Activated B cell treated with CpG ODN at 0.5 μM for 24 hours (primary cell): ENCODE measurements around the gene RFTN2. TPM values are rescaled to one million over a fixed set of nuclear protein-coding genes. Genes with fewer than 3 reads are reported as not detected.

ENCODE experiments used
- ATAC-seq: fragments of 200-7000 bp; cut with Tn5 transposase; one replicate; pipeline ENCODE4 v1.10.0; 2021; ENCODE audit warnings: low read depth, mild to moderate bottlenecking, moderate library complexity
- CTCF ChIA-PET: fragments of 350-600 bp; sonication (Branson Sonifier 250); formaldehyde crosslinking; loops from one replicate; lab custom pipeline; 2021; ENCODE audit warnings: antibody characterized with exemption; lab: Charles Lee
- POLR2A ChIA-PET: fragments of 350-600 bp; sonication (Branson Sonifier 250); formaldehyde crosslinking; loops from one replicate; lab custom pipeline; 2021; ENCODE audit warnings: antibody characterized with exemption; lab: Charles Lee
- DNase-seq: peaks from one replicate; pipeline ENCODE4 v3.0.0; 2022
- H3K27ac Mint-ChIP-seq: one replicate; pipeline ENCODE4 v1.8.0; 2020; ENCODE audit warnings: mixed read lengths
- H3K27me3 Mint-ChIP-seq: one replicate; pipeline ENCODE4 v1.8.0; 2021; ENCODE audit warnings: mixed read lengths
- H3K36me3 Mint-ChIP-seq: one replicate; pipeline ENCODE4 v1.8.0; 2021; ENCODE audit warnings: low read depth, mixed read lengths
- H3K4me1 Mint-ChIP-seq: one replicate; pipeline ENCODE4 v1.8.0; 2021; ENCODE audit warnings: mixed read lengths
- H3K4me3 Mint-ChIP-seq: one replicate; pipeline ENCODE4 v1.8.0; 2020; ENCODE audit warnings: mild to moderate bottlenecking, mixed read lengths
- H3K9me3 Mint-ChIP-seq: one replicate; pipeline ENCODE4 v1.8.0; 2020; ENCODE audit warnings: mixed read lengths
- intact Hi-C: fragments of 100-400 bp; cut with micrococcal nuclease; formaldehyde crosslinking; loops from one replicate; pipeline ENCODE4 v1.15.1; 2024
- total RNA-seq: library from RNA; stranded (reverse); gene quantifications from 2 replicates; pipeline ENCODE4 v1.2.3, GENCODE V29; 2022
- TF ChIP-seq, protein P1 (sequence below): fragments of 200-600 bp; IDR thresholded peaks from one replicate; pipeline ENCODE4 v1.8.0; 2022; ENCODE audit warnings: antibody characterized with exemption, mild to moderate bottlenecking

The RFTN2 gene
- total RNA-seq, 1 donor from 2014 or later = not detected

- intact Hi-C loops = no loop called here
- Mint-ChIP-seq H3K9me3 (peaks cover 19% of the 10 kb centered on the region), H3K36me3 (peaks cover 13% of the 10 kb centered on the region), H3K27ac (no peak overlapping the region), H3K27me3 (no peaks in the 10 kb centered on the region), H3K4me1 (no peaks in the 10 kb centered on the region), H3K4me3 (no peak overlapping the region)
- ChIA-PET CTCF (no interaction called here), POLR2A (no interaction called here)
- no peak for DNase-seq
- no peak for ATAC-seq
- TF ChIP-seq, protein P1, sequence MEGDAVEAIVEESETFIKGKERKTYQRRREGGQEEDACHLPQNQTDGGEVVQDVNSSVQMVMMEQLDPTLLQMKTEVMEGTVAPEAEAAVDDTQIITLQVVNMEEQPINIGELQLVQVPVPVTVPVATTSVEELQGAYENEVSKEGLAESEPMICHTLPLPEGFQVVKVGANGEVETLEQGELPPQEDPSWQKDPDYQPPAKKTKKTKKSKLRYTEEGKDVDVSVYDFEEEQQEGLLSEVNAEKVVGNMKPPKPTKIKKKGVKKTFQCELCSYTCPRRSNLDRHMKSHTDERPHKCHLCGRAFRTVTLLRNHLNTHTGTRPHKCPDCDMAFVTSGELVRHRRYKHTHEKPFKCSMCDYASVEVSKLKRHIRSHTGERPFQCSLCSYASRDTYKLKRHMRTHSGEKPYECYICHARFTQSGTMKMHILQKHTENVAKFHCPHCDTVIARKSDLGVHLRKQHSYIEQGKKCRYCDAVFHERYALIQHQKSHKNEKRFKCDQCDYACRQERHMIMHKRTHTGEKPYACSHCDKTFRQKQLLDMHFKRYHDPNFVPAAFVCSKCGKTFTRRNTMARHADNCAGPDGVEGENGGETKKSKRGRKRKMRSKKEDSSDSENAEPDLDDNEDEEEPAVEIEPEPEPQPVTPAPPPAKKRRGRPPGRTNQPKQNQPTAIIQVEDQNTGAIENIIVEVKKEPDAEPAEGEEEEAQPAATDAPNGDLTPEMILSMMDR = no peak
These were observed 99.4 kb downstream of the RFTN2 start for GRCh38 chr2:197575987-197576386.

DNA sequence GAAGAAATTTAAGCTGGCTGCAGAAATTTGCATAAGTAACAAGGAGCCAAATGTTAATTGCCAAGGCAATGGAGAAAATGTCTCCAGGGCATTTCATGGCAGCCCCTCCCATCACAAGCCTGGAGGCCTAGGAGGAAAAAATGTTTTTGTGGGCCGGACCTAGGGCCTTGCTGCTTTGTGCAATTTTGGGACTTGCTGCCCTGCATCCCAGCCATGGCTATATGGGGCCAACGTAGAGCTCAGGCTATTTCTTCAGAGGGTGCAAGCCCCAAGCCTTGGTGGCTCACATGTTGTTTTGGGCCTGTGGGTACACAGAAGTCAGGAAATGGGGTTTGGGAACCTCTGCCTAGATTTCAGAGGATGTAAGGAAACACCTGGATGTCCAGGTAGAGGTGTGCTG, 101.8 kb downstream of the RFTN2 start:
- intact Hi-C loops = no loop called here
- Mint-ChIP-seq H3K4me1 (no peaks in the 10 kb centered on the region), H3K36me3 (peaks cover 15% of the 10 kb centered on the region), H3K9me3 (peaks cover 19% of the 10 kb centered on the region), H3K4me3 (no peak overlapping the region), H3K27ac (no peak overlapping the region), H3K27me3 (no peaks in the 10 kb centered on the region)
- ChIA-PET POLR2A (no interaction called here), CTCF (no interaction called here)
- TF ChIP-seq, protein P1 = no peak
- DNase-seq (no peak), ATAC-seq (no peak)

- Mint-ChIP-seq H3K4me3 (no peak overlapping the region), H3K27ac (no peak overlapping the region), H3K4me1 (no peaks in the 10 kb centered on the region), H3K27me3 (no peaks in the 10 kb centered on the region), H3K9me3 (peaks cover 19% of the 10 kb centered on the region), H3K36me3 (peaks cover 17% of the 10 kb centered on the region)
- no peak for DNase-seq
- TF ChIP-seq, protein P1 = no peak
- ATAC-seq = no peak
- ChIA-PET POLR2A (no interaction called here), CTCF (no interaction called here)
- intact Hi-C loops = no loop called here
These were observed 103.6 kb downstream of the RFTN2 start for GRCh38 chr2:197571627-197572271.

DNA sequence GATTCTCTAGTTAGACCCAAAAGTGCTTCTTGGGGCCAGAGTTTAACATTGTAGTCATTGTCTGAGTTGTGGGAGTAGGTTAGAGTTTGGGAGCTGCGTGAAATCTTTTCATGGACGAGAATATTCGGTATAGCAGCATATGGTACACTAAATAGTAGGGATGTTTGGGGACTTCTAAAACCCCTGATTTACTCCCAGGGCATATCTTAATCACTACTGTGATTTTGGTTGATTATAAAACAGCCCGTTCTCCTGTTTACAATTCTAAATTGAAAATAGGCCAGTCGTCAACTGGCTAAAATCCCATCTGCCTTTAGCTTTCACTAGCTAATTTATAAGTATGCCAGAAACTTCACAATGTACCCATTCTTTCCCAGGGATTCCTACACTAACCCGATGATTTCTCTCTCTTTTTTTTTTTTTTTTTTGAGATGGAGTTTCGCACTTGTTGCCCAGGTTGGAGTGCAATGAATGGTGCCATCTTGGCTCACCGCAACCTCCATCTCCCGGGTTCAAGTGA, 115.2 kb downstream of the RFTN2 start:
- Mint-ChIP-seq H3K27ac (no peak overlapping the region), H3K4me1 (no peaks in the 10 kb centered on the region), H3K9me3 (peaks cover 3% of the 10 kb centered on the region), H3K27me3 (no peaks in the 10 kb centered on the region), H3K4me3 (no peak overlapping the region), H3K36me3 (peaks cover 23% of the 10 kb centered on the region)
- intact Hi-C loops = no loop called here
- no peak for DNase-seq
- ATAC-seq = no peak
- ChIA-PET POLR2A (no interaction called here), CTCF (no interaction called here)
- TF ChIP-seq, protein P1 = no peak

DNA sequence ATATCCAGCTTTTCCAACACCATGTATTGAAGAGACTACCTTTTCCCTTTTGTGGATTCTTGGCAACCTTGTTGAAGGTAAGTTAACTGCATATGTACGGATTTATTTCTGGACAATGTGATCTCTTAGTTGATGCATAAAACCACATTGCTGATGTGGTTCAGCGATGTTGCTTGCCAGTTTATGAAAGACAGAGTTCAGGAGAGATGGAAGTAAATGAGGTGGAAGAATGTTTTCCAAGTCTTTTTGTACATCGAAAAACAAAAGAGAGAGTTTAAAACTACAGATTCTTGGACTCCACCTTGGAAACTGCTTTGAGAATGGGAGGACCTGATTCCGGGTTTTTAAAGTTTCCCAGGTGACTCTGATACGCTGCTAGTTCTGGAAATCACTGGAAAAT, 115.7 kb downstream of the RFTN2 start:
- no peak overlapping the region for H3K4me3 Mint-ChIP-seq
- ChIA-PET CTCF (no interaction called here), POLR2A (no interaction called here)
- TF ChIP-seq, protein P1 = no peak
- H3K9me3 Mint-ChIP-seq = peaks cover 3% of the 10 kb centered on the region
- H3K27me3 Mint-ChIP-seq = no peaks in the 10 kb centered on the region
- intact Hi-C loops = no loop called here
- DNase-seq (no peak), ATAC-seq (no peak)
- H3K36me3 Mint-ChIP-seq = peaks cover 23% of the 10 kb centered on the region
- H3K4me1 Mint-ChIP-seq = no peaks in the 10 kb centered on the region
- no peak overlapping the region for H3K27ac Mint-ChIP-seq
